GM20000 (cell line): Measurements from ENCODE around the gene ROBO2.

Source experiments
- DNase-seq: peaks from one replicate; pipeline ENCODE4 v3.0.0; 2012; ENCODE audit warnings: low spot score
- TF ChIP-seq, protein P1 (sequence below): IDR thresholded peaks from 2 replicates; pipeline ENCODE4 v1.5.1; 2012; ENCODE audit warnings: mild to moderate bottlenecking, control low read depth; ENCODE audit errors: extremely low read depth, missing control alignments

The ROBO2 gene

DNA sequence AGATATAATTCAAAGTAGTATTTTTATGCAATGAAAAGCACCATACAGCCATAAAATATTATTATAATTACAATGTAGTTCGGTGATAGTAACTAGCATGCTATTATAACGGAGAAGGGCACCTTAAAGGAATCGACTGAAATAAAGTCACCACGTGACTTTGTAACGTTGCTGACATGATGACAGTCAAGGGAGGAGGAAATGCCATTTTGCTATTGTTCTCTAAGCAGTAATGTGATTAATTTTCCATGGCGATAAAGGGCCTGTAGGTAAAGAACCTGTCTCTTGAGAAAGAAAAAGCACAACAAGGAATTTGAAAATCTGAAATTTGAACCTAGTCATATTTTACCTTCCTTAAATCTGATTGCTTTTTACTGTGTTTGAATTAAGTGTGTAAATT, 526.2 kb downstream of the ROBO2 start:
- TF ChIP-seq, protein P1, sequence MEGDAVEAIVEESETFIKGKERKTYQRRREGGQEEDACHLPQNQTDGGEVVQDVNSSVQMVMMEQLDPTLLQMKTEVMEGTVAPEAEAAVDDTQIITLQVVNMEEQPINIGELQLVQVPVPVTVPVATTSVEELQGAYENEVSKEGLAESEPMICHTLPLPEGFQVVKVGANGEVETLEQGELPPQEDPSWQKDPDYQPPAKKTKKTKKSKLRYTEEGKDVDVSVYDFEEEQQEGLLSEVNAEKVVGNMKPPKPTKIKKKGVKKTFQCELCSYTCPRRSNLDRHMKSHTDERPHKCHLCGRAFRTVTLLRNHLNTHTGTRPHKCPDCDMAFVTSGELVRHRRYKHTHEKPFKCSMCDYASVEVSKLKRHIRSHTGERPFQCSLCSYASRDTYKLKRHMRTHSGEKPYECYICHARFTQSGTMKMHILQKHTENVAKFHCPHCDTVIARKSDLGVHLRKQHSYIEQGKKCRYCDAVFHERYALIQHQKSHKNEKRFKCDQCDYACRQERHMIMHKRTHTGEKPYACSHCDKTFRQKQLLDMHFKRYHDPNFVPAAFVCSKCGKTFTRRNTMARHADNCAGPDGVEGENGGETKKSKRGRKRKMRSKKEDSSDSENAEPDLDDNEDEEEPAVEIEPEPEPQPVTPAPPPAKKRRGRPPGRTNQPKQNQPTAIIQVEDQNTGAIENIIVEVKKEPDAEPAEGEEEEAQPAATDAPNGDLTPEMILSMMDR: no peak
- no peak for DNase-seq

DNA sequence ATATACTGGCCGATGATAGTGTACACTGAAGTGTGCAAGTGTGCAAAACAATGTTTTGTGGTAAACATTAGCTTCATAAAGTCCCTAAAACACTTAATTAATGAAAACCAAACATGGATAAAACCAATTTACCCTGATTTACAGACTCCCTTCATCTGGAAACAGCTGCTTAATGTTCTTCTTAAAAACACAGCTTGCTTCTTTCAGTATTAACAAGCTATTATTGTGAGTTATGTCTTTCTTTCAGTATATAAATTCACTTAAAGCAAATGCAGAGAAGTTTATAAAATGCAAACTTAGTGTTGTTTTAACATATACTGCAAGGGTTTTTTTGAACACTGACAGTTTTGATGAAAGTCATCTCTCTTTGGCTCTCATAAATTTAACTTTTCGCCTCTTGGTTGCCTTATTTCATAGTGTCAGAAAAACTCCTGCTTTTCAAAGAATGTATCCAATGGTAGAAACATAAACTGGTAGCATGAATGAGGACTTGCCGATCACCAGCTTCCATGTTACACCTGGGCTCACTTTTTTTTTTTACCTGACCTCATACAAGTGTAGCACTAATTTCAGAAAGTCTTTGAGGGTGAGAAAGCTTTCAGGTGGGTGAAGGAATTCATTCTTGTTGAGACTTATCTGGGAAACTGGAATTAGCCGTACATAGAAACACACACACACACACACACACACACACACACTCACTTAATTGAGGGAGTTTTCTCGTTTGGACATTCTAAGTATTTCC, 532.2 kb downstream of the ROBO2 start:
- TF ChIP-seq, protein P1: no peak

DNA sequence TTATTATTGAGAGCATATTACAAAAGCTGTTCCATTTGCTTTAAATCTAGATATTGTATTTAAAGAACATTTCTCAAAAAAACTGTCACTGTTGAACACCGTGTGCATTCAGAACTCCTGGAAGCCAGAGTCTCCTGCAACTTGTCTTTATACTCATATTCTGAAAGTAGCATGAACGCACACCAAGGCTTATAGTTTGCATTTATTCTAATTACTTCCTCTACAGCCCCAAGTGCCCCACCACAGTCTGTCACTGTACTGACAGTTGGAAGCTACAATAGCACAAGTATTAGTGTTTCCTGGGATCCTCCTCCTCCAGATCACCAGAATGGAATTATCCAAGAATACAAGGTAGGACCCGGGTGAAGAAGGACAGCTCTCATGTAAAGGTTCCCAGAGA, 537.4 kb downstream of the ROBO2 start:
- TF ChIP-seq, protein P1: no peak
- DNase-seq: no peak

More for the DNA sequence above, 532.2 kb downstream of the ROBO2 start:
- DNase-seq: no peak

DNA sequence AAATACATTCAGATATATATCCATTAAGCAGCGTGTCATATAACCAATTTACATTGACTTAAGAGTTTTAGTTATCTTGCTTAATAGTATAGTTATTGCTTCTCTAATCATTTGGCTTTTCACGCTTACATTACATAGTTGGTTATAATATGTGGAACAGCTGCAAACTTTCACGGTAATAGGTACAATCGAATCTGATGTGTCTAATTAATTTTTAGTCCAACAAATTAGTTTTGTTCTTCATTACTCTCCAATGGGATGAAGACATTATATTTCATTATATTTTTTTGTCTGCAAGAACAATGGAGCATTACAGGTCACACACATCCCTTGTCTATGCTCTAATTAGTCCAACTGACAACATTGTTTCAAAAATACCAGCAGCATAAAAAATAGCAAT, 546.3 kb downstream of the ROBO2 start:
- TF ChIP-seq, protein P1: no peak
- no peak for DNase-seq

DNA sequence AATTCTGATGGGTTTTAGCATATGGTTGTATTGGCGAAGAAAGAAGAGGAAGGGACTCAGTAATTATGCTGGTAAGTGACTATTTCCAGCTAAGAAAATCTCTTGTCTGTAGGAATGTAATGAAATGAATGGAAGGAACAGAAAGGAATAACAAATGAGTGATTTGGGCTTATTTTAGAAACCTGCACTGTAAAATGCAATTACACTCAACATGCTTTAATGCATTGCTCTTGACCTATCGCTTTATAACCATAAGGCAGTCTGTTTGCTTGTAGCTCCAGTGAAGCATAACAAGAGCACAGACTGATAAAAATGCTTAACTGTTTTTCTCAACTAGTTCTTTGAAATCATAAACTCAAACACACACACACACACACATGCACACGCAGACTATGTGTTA, 549.0 kb downstream of the ROBO2 start:
- no peak for DNase-seq
- TF ChIP-seq, protein P1: no peak

DNA sequence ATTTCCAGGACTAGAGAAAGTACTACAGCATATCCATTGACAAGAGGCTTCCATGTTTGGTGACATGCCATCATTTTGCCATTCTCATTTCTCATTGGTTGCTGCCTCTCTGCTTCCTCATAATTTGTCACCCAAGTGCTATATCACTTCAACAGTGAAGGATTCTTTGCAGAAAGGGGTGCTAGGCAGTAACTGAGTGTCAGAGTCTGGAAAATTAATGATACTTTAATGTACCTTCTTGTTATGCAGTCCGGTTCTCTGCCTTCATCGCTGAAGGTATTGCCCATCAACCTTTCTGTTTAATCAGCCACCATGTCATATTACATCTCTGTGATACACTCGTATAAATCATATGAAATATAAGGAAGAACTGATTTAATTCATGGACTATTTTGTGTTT, 550.3 kb downstream of the ROBO2 start:
- no peak for DNase-seq
- TF ChIP-seq, protein P1: no peak

DNA sequence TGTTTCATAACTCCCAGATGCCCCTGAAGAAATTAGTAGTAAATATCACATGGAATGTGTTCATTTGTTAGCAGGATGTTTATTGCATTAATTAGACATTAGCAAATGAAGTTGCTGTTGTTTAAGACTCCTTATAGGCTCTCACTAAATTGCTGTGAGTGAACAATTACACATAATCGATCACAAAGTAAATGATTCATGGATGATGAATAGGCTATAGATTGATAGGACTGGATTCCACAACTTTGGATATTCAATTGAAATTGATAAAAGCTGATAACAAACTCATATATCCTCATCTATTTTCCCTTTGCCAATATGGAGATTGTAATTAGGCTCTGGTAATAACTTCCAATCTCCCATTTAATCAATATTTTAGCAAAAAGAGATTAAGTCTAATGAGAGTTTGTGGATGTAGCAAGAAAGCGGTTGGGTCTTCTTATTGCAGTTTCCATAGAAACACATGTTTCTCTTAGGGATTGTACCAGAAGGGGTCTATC, 555.5 kb downstream of the ROBO2 start:
- no peak for DNase-seq
- TF ChIP-seq, protein P1: no peak
